Measurements from ENCODE around the gene DNM2.
A peak's percentile ranks its signal among the peaks of the same experiment; 100 is the strongest.

The DNM2 gene

GRCh38 chr19:10803252-10803651, 85.4 kb downstream of the DNM2 start:
- TF ChIP-seq POLR2AphosphoS5 (IDR thresholded peaks at IDR 0.05; ENCODE audit: low read depth): no peak
- no peak for TF ChIP-seq CTCF (IDR thresholded peaks at IDR 0.05; ENCODE audit: insufficient read depth, low read length)
- no peak for TF ChIP-seq REST (IDR thresholded peaks at IDR 0.05; ENCODE audit: insufficient replicate concordance, low read depth)
- no peak for TF ChIP-seq GABPA (IDR thresholded peaks at IDR 0.05; ENCODE audit: low read depth)
- TF ChIP-seq SPI1 (IDR thresholded peaks at IDR 0.05; ENCODE audit: borderline replicate concordance, low read depth): no peak
- Histone ChIP-seq H3K4me3 (replicated peaks; ENCODE audit: insufficient read depth, low read length) (no peak overlapping the region), H3K27ac (replicated peaks) (no peak overlapping the region), H3K27me3 (ENCODE audit: insufficient read depth, poor library complexity, severe bottlenecking) (no peaks in the 10 kb centered on the region)
- DNase-seq (ENCODE audit: low read depth in 1 of 2, low spot score in 1 of 2): no peak

- Histone ChIP-seq H3K27ac (replicated peaks) (peak overlapping the region; percentile 67), H3K27me3 (ENCODE audit: insufficient read depth, poor library complexity, severe bottlenecking) (no peaks in the 10 kb centered on the region), H3K4me3 (replicated peaks; ENCODE audit: insufficient read depth, low read length) (no peak overlapping the region)
- TF ChIP-seq GABPA (IDR thresholded peaks at IDR 0.05; ENCODE audit: low read depth) (no peak), SPI1 (IDR thresholded peaks at IDR 0.05; ENCODE audit: borderline replicate concordance, low read depth) (peak; percentile 92), POLR2AphosphoS5 (IDR thresholded peaks at IDR 0.05; ENCODE audit: low read depth) (peak; percentile 50; the same call in 1 of the 2 replicates)
- DNase-seq (ENCODE audit: low read depth in 1 of 2, low spot score in 1 of 2): peak; percentile 87 to 90
These were observed 87.3 kb downstream of the DNM2 start for GRCh38 chr19:10805065-10805757.

GRCh38 chr19:10805758-10806247, 87.9 kb downstream of the DNM2 start:
- H3K27me3 ChIP-seq (ENCODE audit: insufficient read depth, poor library complexity, severe bottlenecking): no peaks in the 10 kb centered on the region
- DNase-seq (ENCODE audit: low read depth in 1 of 2, low spot score in 1 of 2): no peak
- peak overlapping the region; percentile 67 for H3K27ac ChIP-seq (replicated peaks)
- H3K4me3 ChIP-seq (replicated peaks; ENCODE audit: insufficient read depth, low read length): no peak overlapping the region
- TF ChIP-seq CTCF (IDR thresholded peaks at IDR 0.05; ENCODE audit: insufficient read depth, low read length): no peak
- no peak for TF ChIP-seq GABPA (IDR thresholded peaks at IDR 0.05; ENCODE audit: low read depth)
- TF ChIP-seq SPI1 (IDR thresholded peaks at IDR 0.05; ENCODE audit: borderline replicate concordance, low read depth): no peak
- TF ChIP-seq POLR2AphosphoS5 (IDR thresholded peaks at IDR 0.05; ENCODE audit: low read depth): no peak
- TF ChIP-seq REST (IDR thresholded peaks at IDR 0.05; ENCODE audit: insufficient replicate concordance, low read depth): no peak

GRCh38 chr19:10808937-10809649, 91.2 kb downstream of the DNM2 start:
- Histone ChIP-seq H3K4me3 (replicated peaks; ENCODE audit: insufficient read depth, low read length) (no peak overlapping the region), H3K27ac (replicated peaks) (peak overlapping the region; percentile 79), H3K27me3 (ENCODE audit: insufficient read depth, poor library complexity, severe bottlenecking) (no peaks in the 10 kb centered on the region)
- TF ChIP-seq POLR2AphosphoS5 (IDR thresholded peaks at IDR 0.05; ENCODE audit: low read depth) (no peak), CTCF (IDR thresholded peaks at IDR 0.05; ENCODE audit: insufficient read depth, low read length) (no peak)
- peak; percentile 69 to 78 for DNase-seq (ENCODE audit: low read depth in 1 of 2, low spot score in 1 of 2)
